Measurements from ENCODE around the gene ZNF582.

DNA sequence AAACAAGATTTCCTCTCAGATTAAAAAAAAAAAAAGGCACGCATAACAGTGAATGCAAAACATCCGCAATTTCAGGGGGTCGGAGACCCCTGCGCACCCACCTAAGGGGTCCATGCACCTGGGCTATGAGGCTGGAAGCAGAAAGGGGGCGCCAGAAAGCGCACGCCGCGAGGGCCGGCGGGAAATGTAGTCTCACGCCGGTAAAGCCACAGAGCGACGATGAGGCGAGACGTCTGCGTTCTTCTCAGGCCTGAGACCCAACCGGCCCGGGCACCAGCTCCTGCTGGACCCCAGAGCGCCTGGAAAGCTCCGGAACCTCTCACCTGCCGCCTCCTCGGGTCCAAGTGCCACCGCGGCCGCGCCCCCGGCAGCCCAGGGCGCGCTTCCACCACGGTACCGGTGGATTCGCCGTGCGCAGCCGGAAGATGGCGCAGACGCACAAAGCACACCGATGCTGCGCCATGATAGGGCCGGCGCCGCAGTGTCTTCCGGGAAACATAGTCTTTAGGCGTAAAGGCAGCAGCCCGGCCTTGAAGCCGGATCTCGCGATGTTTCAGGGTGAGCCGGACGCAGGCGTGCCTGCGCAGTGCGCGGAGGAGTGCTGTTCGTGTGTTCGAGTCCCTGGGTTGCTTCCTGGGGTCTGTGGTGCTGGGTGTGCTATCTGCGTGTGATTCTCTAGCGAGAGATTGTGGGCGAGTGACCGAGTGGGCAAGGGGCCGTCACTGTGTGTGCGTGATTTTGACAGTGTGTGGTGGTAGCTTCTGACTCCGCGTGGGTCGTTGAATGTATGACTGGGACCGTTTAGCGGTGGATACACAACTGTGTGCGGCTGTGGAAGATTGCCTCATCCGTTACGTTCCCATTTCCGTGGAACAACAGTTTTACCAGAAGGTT is at the start of gene ZNF582:
- TF ChIP-seq EZH2 (IDR thresholded peaks at IDR 0.05; ENCODE audit: insufficient read depth, poor library complexity, severe bottlenecking) (no peak), EZH2phosphoT487 (IDR thresholded peaks at IDR 0.05; ENCODE audit: insufficient read depth, low read depth) (no peak)
